GM23338 (cell line): Measurements from ENCODE around the gene ST8SIA6. TPM values are rescaled to one million over a fixed set of nuclear protein-coding genes. Genes with fewer than 3 reads are reported as not detected.

Experiments
- ATAC-seq: fragments of 200-7000 bp; cut with Tn5 transposase; 3 replicates; pipeline ENCODE4 v1.9.1; 2020
- DNase-seq: peaks from one replicate; pipeline ENCODE4 v3.0.0-alpha.2; 2015; ENCODE audit warnings: low spot score
- H2AFZ ChIP-seq: fragments of 200-600 bp; sonication (generic); 2 replicates; pipeline ENCODE4 v1.8.0; 2016; ENCODE audit warnings: antibody characterized with exemption, mild to moderate bottlenecking, moderate library complexity
- H3F3A ChIP-seq: fragments of 200-600 bp; sonication (generic); replicated peaks from 2 replicates; pipeline ENCODE4 v1.8.0; 2017; ENCODE audit warnings: antibody characterized with exemption, mixed run types, low read depth
- H3K27ac ChIP-seq: fragments of 200-600 bp; sonication (generic); 2 replicates; pipeline ENCODE4 v1.6.1; 2016; ENCODE audit warnings: low read depth
- H3K27me3 ChIP-seq: fragments of 200-600 bp; sonication (generic); 2 replicates; pipeline ENCODE4 v1.8.0; 2016; ENCODE audit warnings: mild to moderate bottlenecking, mixed run types, moderate library complexity; ENCODE audit not compliant: insufficient read depth
- H3K36me3 ChIP-seq: fragments of 200-600 bp; sonication (generic); 2 replicates; pipeline ENCODE4 v1.8.0; 2016; ENCODE audit warnings: mild to moderate bottlenecking; ENCODE audit not compliant: insufficient read depth
- H3K4me1 ChIP-seq: fragments of 200-600 bp; sonication (generic); 2 replicates; pipeline ENCODE4 v1.8.0; 2016; ENCODE audit warnings: mild to moderate bottlenecking, moderate library complexity; ENCODE audit not compliant: insufficient read depth
- H3K4me2 ChIP-seq: fragments of 200-600 bp; sonication (generic); 2 replicates; pipeline ENCODE4 v1.7.1; 2017; ENCODE audit warnings: mixed run types
- H3K4me3 ChIP-seq: fragments of 200-600 bp; sonication (generic); 2 replicates; pipeline ENCODE4 v1.6.1; 2016; ENCODE audit warnings: mixed run types
- H3K79me2 ChIP-seq: fragments of 200-600 bp; sonication (generic); replicated peaks from 2 replicates; pipeline ENCODE4 v1.8.0; 2017; ENCODE audit warnings: mild to moderate bottlenecking; ENCODE audit not compliant: insufficient read depth
- H3K9me2 ChIP-seq: fragments of 200-600 bp; sonication (generic); 2 replicates; pipeline ENCODE4 v1.8.0; 2017; ENCODE audit not compliant: insufficient read depth
- H4K20me1 ChIP-seq: fragments of 200-600 bp; sonication (generic); replicated peaks from 2 replicates; pipeline ENCODE4 v1.8.0; 2017; ENCODE audit warnings: mild to moderate bottlenecking; ENCODE audit not compliant: insufficient read depth
- H3K27ac Mint-ChIP-seq: 2 replicates; pipeline ENCODE4 v1.8.0; 2020; ENCODE audit warnings: inconsistent platforms, mild to moderate bottlenecking, moderate library complexity, mixed read lengths
- H3K27me3 Mint-ChIP-seq: 3 replicates; pipeline ENCODE4 v1.8.0; 2022; ENCODE audit warnings: low read depth, mild to moderate bottlenecking, moderate library complexity, mixed read lengths, inconsistent platforms; ENCODE audit not compliant: insufficient read depth, poor library complexity
- H3K36me3 Mint-ChIP-seq: 3 replicates; pipeline ENCODE4 v1.8.0; 2021; ENCODE audit warnings: low read depth, mild to moderate bottlenecking, inconsistent platforms, moderate library complexity, mixed read lengths
- H3K4me1 Mint-ChIP-seq: 3 replicates; pipeline ENCODE4 v1.8.0; 2020; ENCODE audit warnings: mild to moderate bottlenecking, inconsistent platforms, mixed read lengths
- H3K4me3 Mint-ChIP-seq: 3 replicates; pipeline ENCODE4 v1.8.0; 2021; ENCODE audit warnings: moderate library complexity, mild to moderate bottlenecking, inconsistent platforms, mixed read lengths
- H3K9me3 Mint-ChIP-seq: 3 replicates; pipeline ENCODE4 v1.8.0; 2020; ENCODE audit warnings: moderate library complexity, mild to moderate bottlenecking, inconsistent platforms, mixed read lengths
- CREB1 ChIP-seq: fragments of 250-450 bp; sonication (Bioruptor Pico); IDR thresholded peaks from 2 replicates; pipeline ENCODE4 v1.5.0; 2020; ENCODE audit warnings: low read depth, mild to moderate bottlenecking, moderate library complexity
- CTCF ChIP-seq, 2 experiments: fragments of 200-600 bp in 1 of 2; sonication (generic) in 1 of 2; conservative IDR thresholded peaks; 2 replicates each; pipeline versions ENCODE4 v1.5.1 to v1.6.1; 2016 to 2017; ENCODE audit warnings: antibody characterized with exemption in 2 of 2, low read depth in 2 of 2, mild to moderate bottlenecking in 2 of 2, moderate library complexity in 1 of 2
- ETS1 ChIP-seq: IDR thresholded peaks from 2 replicates; pipeline ENCODE4 v1.6.1; 2016; ENCODE audit warnings: antibody characterized with exemption
- EZH2 ChIP-seq: fragments of 200-600 bp; sonication (generic); IDR thresholded peaks from one replicate; pipeline ENCODE4 v1.8.0; 2017; ENCODE audit warnings: antibody characterized with exemption, mild to moderate bottlenecking, low read depth; ENCODE audit not compliant: unreplicated experiment
- EZH2phosphoT487 ChIP-seq: fragments of 200-600 bp; sonication (generic); IDR thresholded peaks from one replicate; pipeline ENCODE4 v1.8.1; 2018; ENCODE audit warnings: antibody characterized with exemption; ENCODE audit not compliant: unreplicated experiment
- JUNB ChIP-seq: IDR thresholded peaks from one replicate; pipeline ENCODE4 v1.6.1; 2016; ENCODE audit warnings: antibody characterized with exemption; ENCODE audit not compliant: unreplicated experiment
- NANOG ChIP-seq: IDR thresholded peaks from 2 replicates; pipeline ENCODE4 v1.6.1; 2016; ENCODE audit warnings: antibody characterized with exemption, borderline replicate concordance
- POLR2AphosphoS5 ChIP-seq: IDR thresholded peaks from 2 replicates; pipeline ENCODE4 v1.6.1; 2016; ENCODE audit warnings: antibody characterized with exemption, low read depth
- REST ChIP-seq: IDR thresholded peaks from one replicate; pipeline ENCODE4 v1.6.1; 2018; ENCODE audit warnings: antibody characterized with exemption; ENCODE audit not compliant: unreplicated experiment
- STAT1 ChIP-seq: IDR thresholded peaks from one replicate; pipeline ENCODE4 v1.6.1; 2016; ENCODE audit warnings: antibody characterized with exemption; ENCODE audit not compliant: unreplicated experiment
- ZNF114 ChIP-seq: fragments of 250-450 bp; sonication (Bioruptor Pico); IDR thresholded peaks from 2 replicates; pipeline ENCODE4 v1.5.0; 2020; ENCODE audit warnings: mild to moderate bottlenecking, moderate library complexity
- ZNF331 ChIP-seq: fragments of 250-450 bp; sonication (Bioruptor Pico); IDR thresholded peaks from 2 replicates; pipeline ENCODE4 v1.5.0; 2020; ENCODE audit warnings: low read depth, mild to moderate bottlenecking, moderate library complexity
- ZNF462 ChIP-seq: fragments of 250-450 bp; sonication (Bioruptor Pico); IDR thresholded peaks from 2 replicates; pipeline ENCODE4 v1.5.0; 2020; ENCODE audit warnings: mild to moderate bottlenecking, moderate library complexity
- polyA plus RNA-seq: library from polyadenylated mRNA; unstranded; fragments of >200 nt; fragmentation: Nextera tagmentation; extraction: Ambion mirVana; gene quantifications from 2 replicates; pipeline ENCODE4 v1.2.1, GENCODE V29; 2016
- total RNA-seq: library from RNA; depleted of rRNA; stranded (reverse); fragments of >200 nt; shearing (Covaris generic); gene quantifications from 2 replicates; pipeline ENCODE4 v1.2.3, GENCODE V29; 2014

ST8SIA6 gene
- total and polyA plus RNA-seq, 2 experiments from 2014 or later: 1.6 to 2.3 TPM

DNA sequence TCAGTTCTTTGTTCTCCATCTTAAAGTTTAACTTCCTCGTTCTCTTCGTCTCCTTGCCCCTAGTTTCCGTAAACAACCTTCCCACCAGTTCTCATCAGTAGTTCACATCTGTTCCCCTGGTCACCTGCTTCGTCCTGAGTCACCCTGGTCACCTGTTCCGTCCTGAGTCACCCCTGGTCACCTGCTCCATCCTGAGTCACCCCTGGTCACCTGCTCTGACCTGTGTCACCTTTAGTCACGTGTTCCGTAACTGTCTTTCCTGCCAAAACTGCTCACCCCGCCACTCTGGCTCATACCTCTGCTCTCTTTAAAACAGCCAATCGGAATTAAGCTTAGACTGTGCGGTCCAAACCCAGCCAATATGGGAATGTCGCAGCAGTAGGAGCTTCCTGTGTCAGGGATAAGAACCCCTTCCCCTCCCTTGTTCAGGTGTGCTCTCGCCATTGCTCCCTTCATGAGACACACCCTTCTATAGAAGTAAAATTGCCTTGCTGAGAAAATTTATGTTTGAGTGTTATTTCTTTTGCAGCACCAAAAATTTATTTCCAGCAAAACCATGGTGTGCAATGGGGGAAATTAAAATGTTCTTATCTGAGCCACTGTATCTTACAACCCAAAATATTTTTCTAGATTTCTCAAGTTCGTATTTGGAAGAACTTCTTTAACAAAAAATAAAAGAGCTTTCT is 114.1 kb downstream of the ST8SIA6 start:
- Mint-ChIP-seq H3K36me3 (peaks cover 17% of the 10 kb centered on the region), H3K4me1 (no peaks in the 10 kb centered on the region), H3K9me3 (peaks cover 20% of the 10 kb centered on the region), H3K27ac (no peak overlapping the region), H3K4me3 (no peak overlapping the region), H3K27me3 (peaks cover 9% of the 10 kb centered on the region)
- Histone ChIP-seq H3K4me1 (no peaks in the 10 kb centered on the region), H3K4me2 (no peak overlapping the region), H3K27ac (no peak overlapping the region), H2AFZ (no peak overlapping the region), H3K79me2 (no peaks in the 10 kb centered on the region), H3K27me3 (no peaks in the 10 kb centered on the region), H3K36me3 (no peaks in the 10 kb centered on the region), H3K4me3 (no peak overlapping the region), H4K20me1 (no peaks in the 10 kb centered on the region), H3K9me2 (no peaks in the 10 kb centered on the region; the same call in 1 of the 2 replicates), H3F3A (no peaks in the 10 kb centered on the region)
- DNase-seq (no peak), ATAC-seq (no peak)
- TF ChIP-seq ZNF462 (CRISPR knock-in tag) (no peak), EZH2phosphoT487 (no peak), ETS1 (no peak), JUNB (no peak), CREB1 (no peak), ZNF331 (no peak), REST (no peak), EZH2 (no peak), NANOG (no peak), POLR2AphosphoS5 (no peak), STAT1 (no peak), ZNF114 (CRISPR knock-in tag) (no peak), CTCF (conservative IDR thresholded peaks at IDR 0.05; ENCODE audit: low read depth in 2 of 2) (no peak)
